GM21576 (cell line): ENCODE results near the gene BTRC.

ENCODE experiments used
- ATAC-seq: cut with Tn5 transposase; IDR thresholded peaks from one replicate; pipeline ENCODE4 v1.9.1; 2021; ENCODE audit warnings: mild to moderate bottlenecking, moderate library complexity; ENCODE audit not compliant: unreplicated experiment

Gene BTRC

DNA sequence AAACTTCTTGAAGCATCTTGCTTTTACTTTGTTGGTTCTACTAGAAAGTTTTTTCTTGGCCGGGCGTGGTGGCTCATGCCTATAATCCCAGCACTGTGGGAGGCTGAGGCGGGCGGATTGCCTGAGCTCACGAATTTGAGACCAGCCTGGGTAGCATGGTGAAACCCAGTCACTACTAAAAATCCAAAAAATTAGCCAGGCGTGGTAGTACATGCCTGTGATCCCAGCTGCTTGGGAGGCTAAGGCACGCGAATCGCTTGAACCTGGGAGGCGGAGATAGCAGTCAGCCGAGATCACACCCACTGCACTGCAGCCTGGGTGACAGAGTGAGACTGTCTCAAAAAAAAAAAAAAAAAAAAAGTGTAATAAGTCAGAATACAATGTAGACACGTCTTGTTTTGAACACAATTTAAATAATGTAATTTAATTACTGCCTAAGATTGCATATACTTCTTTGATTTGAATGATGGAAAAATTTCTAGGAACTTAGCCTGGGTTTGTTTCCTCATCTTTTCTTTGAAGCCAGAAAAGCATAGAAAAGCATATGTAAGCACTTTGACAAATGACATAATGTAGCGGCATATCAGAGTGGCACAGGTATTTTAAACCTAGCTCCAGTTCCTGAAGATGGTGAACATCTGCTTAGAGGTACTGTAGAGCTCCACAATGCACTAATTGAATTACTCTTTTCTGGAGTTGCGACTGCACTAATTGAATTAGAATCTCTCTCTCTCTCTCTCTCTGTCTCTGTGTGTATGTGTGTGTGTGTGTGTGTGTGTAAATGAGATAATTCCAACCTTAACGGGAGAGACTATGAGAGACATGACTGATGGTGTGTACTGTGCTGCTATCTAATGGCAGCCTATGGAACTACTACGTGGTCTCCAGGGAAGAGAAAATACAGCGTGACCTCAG lies 87.8 kb downstream of the BTRC start:
- no peak for ATAC-seq

DNA sequence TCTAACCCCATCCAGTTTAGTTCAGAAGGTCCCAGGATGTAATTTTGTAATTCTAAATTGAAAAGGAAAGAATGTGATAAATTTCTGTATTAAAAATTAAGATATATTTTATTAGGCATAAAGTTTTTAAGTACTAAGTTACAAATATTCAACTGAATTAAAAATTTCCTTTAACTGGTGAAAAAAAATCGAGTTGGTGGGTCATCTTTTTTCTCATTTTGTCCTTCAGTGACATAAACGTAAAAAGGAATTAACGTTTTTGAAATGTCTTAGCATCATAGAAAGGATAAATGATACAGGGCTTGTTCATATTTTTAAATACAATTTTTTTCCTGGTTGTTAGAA lies 88.5 kb downstream of the BTRC start:
- no peak for ATAC-seq

DNA sequence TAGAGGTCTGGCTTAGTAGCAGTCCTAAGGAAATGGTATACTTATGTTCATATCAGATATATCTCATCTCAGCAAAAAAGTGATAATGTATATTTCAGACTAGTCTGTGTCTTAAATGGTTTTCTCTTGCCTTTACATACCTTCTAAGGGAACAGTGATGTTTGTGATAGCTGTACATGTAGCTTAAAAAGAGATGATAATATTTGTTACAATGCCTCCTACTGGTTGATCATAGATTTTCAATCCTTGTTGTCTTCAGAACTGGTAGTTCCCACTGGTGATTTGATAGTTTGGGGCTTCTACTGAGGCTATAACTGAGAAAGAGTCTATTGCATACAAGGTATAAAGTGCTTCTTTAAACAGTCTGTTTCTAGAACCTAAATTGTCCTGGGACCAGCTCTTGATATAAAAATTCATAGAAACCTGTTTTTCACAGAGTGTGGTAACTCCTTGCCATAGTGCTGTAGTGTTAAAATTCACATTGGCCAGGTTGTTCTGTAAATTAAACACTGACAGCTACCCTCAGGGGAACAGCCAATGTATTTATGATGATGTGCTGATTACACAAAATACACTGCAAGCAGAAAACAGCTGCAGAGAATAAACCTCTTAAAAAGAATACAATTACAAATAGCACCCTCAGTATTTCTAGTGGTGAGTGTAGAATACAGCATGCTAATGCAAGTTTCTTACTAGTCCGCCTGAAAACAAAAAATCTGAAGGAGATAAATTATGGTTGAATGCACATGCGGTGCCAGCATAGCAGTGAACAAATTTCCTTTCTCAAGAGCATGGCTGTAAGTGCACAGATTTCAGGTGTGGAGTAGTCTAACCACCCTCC lies 90.3 kb downstream of the BTRC start:
- no peak for ATAC-seq

DNA sequence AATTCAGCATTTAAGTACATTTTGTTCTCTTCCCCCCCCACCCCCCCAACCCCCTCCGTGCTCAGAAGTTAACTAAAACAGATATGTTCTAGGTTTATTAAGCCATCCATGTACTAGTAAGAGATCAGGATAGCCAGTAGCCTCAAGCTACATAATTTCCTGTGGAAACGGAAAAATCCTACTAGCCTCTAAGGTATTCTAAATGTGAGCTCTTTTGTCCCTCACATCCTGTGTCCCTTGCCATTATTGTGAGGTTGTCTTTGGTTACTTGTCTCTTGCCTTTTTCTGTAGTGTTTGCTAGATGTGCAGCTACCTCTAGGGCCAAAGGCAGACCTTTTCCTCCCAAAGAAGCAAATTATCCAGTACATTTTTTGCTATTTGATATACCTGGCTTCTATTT lies 92.1 kb downstream of the BTRC start:
- no peak for ATAC-seq

DNA sequence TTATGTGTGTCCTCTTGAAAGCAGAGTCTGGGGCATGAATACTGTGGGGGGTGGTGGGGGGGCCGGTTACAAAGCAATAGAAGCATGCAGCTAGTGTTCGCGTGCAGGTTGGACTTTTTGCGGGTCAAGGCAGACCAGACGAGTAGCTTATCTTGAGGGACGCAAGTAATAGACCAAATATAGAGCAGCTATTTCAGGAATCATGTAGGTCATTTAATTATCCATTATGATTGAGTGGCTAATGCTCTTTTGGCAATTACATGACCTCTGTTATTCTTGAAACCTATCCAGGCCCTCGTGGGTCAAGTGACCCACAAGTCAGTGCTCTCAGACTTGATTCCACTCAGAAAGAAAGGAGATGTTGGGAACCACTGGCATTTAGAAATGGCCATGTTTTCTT lies 93.0 kb downstream of the BTRC start:
- no peak for ATAC-seq

DNA sequence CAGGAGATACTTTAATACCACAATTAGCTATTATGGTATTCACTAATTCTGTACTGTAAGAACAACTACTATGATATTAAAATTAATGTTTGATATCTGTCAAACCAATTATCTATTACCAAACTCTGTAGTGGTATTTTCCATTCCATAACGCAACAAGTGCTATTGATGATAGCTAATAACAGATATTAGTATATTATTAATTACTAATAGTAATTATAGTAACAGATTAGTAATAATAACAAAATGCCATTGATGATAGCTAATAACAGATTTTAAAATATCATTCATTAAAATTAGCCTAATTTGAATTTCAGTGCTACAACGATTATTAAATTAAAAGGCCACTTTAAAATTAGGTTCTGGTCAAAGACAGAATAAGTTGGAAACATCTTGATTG lies 93.5 kb downstream of the BTRC start:
- no peak for ATAC-seq

DNA sequence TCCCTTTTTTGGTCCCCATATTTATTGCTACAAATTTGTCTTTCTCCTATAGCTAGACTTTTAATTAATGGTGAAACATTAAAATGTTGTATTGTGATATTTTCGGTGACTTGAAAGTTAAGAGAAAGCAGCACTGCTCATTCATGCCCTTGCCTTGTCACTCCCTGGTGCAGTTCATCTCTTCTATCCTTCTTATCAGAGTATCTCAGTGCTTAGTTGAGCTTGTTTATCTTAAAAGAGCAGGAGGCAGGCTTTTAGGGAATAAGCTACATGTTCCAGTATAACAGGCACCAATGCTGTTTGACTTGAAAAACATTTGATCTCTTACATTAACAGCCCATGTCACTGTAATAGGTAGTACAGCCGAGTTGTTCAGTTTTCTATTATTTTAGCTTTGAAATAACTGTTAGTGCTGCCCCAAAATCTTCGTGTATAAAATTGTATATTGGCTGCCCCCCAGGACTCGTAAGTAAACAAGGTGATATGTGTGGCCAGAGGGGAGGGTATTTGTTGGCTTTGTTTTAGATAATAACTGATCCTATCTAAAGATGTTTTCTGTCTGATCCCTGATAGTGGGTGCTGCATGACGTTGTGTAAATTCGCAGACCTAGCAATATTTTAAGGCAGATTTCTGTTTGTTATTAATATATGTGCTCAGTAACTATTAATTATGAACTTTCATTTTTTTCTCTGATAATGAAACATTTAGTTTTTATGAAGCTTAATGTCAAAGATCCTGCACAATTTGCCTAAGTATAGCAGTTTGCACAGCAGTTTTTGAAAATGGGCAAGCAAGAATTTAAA lies 96.5 kb downstream of the BTRC start:
- ATAC-seq, result no peak

DNA sequence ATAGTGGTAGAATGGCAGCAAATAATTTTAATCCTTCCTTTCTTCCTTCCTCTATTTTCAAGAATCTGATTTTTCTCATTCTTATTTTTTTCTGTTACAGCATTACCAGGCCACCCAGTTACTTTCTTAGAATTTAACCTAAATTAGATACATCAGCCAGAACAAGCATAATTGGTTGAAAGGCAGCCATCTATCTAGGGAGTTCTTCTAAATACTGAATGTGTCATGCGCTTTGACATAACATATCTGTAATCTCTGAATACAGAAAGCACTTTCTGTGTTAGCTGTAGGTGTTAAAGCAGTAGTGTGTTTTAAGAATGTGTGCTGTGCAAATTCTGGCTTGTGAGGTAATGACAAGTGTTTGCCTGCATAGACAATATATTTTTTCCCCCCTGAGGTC lies 97.3 kb downstream of the BTRC start:
- no peak for ATAC-seq

DNA sequence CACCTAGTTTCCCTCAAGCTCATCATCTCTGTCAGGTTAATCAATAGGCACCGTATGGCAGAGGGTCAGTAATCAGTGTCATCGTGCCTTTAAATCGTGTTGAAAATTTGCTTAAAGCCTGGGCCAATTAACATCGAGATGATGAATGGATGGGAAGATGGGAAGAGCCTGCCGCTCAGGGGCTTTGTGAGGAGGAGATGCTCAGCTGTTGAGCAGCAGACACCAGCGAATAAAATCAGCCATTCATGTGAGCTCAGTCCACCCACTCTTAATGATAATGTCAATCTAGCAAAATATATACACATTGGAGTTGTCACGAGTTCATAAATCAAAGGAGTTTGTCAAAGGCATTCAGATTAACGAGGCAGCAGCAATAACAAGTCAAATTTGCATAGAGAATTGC lies 97.7 kb downstream of the BTRC start:
- no peak for ATAC-seq

DNA sequence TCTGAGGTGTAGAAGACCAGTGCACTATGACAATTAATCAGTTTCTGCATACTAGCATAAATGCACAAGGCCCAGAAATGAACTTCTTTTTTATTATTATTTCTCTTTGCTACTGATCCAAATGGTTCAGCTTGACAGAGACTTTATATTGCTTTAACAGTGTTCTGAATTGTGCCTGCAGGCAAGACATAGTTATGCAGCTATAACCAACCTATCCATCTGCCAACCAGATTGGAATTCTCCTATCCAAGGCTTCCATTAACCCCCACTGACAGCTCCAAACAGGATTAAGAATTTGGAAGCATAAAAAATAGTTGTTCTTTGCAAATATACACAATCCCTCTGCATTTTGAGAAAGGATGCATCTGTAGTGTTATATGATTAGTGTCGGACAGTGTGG lies 98.2 kb downstream of the BTRC start:
- no peak for ATAC-seq

DNA sequence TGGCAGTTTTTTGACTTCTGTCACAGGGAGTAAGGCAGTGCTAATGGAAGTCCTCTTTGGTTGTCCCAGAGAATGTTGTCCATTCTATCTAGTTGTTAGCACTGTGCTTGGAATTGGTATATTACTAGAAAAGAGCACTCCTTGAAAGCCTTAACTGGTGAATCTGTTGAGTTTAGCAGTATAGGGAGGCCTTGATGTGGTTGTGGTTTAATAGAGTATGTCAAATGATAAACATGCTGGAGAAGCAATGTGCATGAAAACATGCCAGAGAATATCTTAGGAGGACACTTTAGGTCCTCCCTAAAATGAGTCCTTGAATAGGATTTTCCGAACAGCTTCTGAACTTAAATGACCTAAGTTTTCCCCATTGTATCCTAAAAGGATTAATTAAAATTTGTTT lies 98.6 kb downstream of the BTRC start:
- no peak for ATAC-seq

DNA sequence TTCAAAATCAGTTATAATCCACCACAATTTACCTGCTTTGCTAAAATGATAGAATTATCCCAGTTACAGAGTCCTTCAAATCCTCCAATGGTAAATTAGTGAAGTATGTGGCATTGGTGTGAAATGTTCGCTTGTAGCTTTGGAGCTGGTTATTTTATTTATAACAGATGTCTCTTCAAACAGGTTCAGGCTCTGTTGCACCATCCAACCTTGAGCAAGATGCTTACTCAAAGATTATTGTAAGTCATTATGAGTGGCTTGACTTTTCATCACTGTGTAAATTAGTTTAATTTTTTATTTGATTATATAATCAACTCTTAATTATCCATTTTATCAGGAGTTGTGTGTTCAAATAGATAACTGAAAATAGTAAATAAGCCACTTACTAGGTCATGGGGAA lies 99.4 kb downstream of the BTRC start:
- no peak for ATAC-seq

DNA sequence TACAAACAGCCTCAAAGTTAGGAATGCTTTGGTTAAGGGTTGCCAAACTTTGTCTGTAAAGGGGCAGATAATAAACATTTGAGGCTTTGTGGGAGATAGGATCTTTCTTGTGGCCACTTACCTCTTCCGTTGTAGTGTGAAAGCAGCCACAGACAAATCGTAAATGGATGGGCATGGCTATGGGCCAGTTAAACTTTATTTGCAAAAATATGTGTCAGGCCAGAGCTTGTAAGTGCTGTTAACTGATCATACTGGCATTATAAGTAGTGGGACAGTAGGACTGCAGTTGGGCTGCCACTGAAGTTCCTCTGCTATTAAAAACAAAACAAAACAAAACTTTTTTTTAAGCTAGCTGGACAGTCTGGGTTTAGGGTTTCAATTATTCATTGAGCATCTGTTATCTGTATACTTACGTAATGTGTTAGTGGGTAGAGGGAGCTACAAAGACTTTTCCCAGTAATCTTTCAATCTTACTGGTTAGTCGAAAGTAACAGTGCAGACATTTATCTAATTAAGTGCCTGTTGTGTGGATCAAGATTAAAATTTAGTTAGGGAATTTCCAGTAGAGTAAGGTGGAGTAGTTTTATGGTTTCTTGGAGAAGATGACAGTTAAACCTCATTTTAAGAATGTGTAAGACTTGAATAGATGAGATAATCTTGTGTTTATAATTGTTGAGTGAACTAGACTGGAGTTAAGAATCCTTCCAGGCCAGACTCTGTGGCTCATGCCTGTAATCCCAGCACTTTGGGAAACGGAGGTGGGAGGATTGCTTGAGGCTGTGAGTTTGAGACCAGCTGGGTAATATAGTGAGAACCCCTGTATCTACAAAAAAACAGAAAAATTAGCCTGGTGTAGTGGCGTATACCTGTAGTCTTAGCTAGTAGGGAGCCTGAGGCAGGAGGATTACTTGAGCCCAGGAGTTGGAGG lies 100.1 kb downstream of the BTRC start:
- no peak for ATAC-seq

DNA sequence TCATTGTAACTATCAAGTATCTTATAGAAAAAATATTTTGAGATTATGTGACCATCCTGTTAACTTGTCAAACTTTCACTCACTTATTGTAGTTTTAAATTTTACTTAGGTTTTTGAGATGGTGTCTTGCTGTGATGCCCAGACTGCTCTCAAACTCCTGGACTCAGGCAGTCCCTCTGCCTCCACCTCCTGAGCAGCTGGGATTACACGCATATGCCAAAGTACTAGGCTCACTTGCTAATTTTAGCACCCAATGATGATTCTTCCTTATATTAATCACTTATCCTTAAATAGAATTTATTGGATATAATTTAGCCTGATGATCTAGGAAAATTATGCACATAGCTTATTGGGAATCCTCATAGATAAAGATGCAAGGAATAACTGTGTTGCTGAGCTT lies 104.9 kb downstream of the BTRC start:
- ATAC-seq, result no peak

DNA sequence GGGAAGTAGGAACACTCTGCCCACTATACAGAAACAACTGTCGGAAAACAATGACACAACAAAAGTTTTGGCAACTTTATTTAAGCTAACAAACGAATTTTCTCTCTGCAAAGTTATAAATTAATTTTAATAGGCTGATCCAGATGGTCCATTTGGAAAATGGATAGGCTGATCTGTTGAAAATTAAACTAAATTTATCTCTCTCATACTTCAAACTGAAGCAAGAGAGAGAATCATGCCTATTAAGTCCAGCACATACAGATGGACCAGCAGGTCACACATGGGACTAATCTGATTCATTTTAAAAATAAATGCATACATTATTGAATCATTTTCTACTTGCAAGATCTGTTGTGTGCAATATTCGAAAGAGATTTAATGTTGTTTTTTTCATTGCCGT lies 110.1 kb downstream of the BTRC start:
- no peak for ATAC-seq

DNA sequence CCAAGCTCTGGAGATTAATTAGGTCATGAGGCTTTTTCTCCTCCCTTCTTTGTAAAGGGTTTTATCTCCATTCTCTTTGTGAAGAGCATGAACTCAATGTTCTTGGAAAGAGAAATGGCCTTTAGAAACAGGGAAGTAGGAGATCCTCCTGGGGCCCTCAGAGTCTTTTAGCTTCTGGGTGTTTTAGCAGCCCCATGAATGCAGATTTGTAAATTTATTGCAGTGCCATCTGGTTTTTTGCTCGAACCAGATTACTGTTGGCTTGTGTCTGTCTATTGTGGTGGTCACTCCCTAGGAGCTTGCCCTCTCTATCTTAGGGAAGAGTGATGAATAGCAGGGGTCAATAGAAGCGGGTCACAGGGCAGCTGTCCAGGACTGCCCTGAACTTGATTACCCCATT lies 110.6 kb downstream of the BTRC start:
- no peak for ATAC-seq

DNA sequence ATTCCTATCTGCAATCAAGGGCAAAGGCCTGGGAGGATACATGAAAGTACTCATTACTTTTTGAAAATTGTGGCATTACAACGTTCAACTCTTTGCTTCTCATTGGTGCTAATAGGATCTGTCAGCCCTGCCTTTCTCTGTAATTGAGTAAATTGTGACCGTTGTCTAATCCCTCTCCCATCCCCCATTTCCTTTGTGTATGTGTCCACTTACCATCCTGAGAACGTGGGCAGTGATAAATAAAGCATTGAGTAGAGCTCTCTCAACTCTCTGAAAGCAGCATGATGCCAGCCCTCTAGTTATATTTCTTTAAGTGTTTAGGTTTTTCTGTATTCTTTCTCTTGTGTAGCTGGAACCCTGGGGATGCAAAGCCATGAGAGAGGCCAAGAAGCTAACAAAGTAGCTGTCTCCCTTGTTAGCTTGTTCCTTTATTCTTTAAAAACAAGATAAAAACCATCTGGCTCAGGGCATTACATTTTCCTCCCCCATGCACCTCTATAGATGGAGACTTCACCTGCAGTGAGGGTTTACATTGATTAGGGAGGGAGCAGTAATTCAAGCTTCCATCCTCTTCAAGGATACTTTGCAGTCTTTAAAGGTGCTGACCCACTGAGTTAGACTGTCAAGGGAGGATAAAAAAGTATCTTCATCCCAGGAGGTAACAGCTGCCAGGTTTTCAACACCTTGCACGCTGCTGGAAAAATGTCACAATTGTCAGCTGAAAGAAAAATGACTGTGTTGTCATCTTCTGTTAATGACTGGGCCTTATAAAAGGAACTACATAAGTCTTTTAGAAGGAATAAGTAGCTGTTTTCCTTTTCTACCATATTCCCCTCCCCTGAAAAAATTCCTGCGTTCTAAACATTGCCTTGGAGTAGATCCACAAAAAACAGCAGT lies 112.3 kb downstream of the BTRC start:
- no peak for ATAC-seq

DNA sequence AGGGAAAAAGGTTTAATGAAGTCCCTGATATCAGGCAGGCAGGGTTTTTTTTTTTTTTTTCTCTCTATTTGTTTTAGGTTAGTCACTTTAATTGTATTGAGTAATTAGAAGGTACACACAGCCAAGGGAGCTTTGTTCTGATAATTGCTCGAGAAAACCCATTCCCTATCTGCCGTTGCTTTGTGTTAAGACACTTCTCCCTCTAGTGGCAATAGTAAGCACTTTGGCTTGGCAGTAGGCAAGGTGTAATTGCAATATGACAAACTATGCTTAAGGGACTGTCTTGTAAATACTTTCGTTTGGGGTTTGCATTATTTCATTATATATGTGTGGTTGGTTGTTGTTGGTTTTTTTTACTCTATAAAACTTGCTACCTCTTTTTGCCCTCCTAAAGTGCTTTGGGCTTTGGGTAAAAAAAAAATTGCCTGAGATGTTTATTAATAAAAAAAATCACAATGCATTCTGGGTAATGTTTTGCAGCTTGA lies 113.4 kb downstream of the BTRC start:
- no peak for ATAC-seq

DNA sequence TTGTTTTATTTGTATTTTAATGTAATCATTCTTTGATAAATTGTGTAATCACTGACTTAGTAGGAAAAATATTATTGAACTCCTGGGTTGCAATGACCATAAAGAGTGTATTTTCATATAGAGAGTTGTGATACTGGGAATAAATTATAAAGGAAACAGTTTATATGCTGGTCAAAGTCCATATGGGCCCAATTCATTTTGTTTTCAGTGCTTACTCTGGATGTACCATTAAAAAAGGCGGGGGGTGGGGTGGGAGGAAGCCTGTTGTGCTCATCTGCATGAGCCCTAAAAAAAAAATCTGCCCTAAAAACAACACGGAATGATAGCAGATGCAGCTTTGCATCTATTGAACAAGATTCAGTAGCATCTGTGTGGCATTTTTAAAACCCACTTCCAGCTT lies 114.2 kb downstream of the BTRC start:
- no peak for ATAC-seq
